ENCODE data around the gene LMNA.

- TF ChIP-seq SPI1 (IDR thresholded peaks at IDR 0.05; ENCODE audit: borderline replicate concordance, low read depth): no peak
- TF ChIP-seq, protein P1, sequence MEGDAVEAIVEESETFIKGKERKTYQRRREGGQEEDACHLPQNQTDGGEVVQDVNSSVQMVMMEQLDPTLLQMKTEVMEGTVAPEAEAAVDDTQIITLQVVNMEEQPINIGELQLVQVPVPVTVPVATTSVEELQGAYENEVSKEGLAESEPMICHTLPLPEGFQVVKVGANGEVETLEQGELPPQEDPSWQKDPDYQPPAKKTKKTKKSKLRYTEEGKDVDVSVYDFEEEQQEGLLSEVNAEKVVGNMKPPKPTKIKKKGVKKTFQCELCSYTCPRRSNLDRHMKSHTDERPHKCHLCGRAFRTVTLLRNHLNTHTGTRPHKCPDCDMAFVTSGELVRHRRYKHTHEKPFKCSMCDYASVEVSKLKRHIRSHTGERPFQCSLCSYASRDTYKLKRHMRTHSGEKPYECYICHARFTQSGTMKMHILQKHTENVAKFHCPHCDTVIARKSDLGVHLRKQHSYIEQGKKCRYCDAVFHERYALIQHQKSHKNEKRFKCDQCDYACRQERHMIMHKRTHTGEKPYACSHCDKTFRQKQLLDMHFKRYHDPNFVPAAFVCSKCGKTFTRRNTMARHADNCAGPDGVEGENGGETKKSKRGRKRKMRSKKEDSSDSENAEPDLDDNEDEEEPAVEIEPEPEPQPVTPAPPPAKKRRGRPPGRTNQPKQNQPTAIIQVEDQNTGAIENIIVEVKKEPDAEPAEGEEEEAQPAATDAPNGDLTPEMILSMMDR (IDR thresholded peaks at IDR 0.05; ENCODE audit: insufficient read depth, low read length): no peak
These were observed 505 bp downstream of the LMNA start for GRCh38 chr1:156114919-156115513.
